Bone marrow (tissue), 2 donors: ENCODE data around the gene WIPI1.
"Not testable (repeated sequence)": the region's sequence is repeated elsewhere in the genome, so short reads cannot be mapped to it uniquely, and the experiment has no call there.

Experiments used
- DNase-seq, 2 donors: peaks; one replicate each; lab custom pipeline; 2025; lab: John Stamatoyannopoulos, UW

The WIPI1 gene

GRCh38 chr17:68384471-68384870 lies 72.8 kb downstream of the WIPI1 start:
- no peak for DNase-seq

GRCh38 chr17:68383443-68384321 lies 73.6 kb downstream of the WIPI1 start:
- no peak for DNase-seq

GRCh38 chr17:68383120-68383442 lies 74.2 kb downstream of the WIPI1 start:
- no peak for DNase-seq

GRCh38 chr17:68382582-68383085 lies 74.7 kb downstream of the WIPI1 start:
- DNase-seq = no peak

- peak in 1 of 2 donors; percentile 29 for DNase-seq
These were observed 76.0 kb downstream of the WIPI1 start for GRCh38 chr17:68381076-68381900.

- DNase-seq = no peak
These were observed 77.3 kb downstream of the WIPI1 start for GRCh38 chr17:68379692-68380677.

GRCh38 chr17:68379177-68379510 lies 78.2 kb downstream of the WIPI1 start:
- no peak for DNase-seq

- DNase-seq = peak in 1 of 2 donors; percentile 28
These were observed 78.8 kb downstream of the WIPI1 start for GRCh38 chr17:68378268-68379176.

GRCh38 chr17:68377771-68378267 lies 79.5 kb downstream of the WIPI1 start:
- no peak for DNase-seq

- DNase-seq = not testable (repeated sequence)
These were observed 81.1 kb downstream of the WIPI1 start for GRCh38 chr17:68376178-68376577.

- DNase-seq = no peak
These were observed 81.7 kb downstream of the WIPI1 start for GRCh38 chr17:68375566-68375965.
